Panc1 (cell line): ENCODE measurements around the gene PFDN4. TPM values are rescaled to one million over a fixed set of nuclear protein-coding genes. Genes with fewer than 3 reads are reported as not detected.

ENCODE experiments used
- ATAC-seq: fragments of 200-7000 bp; cut with Tn5 transposase; 2 replicates; pipeline ENCODE4 v1.9.1; 2020; ENCODE audit warnings: mild to moderate bottlenecking, moderate library complexity
- BruUV-seq: library from RNA; stranded (reverse); fragments of 400-500 nt; replicated peaks from 2 replicates; lab custom pipeline; 2021; lab: Mats Ljungman, UMichigan
- CTCF ChIA-PET: fragments of 300-600 bp; sonication (Branson Sonifier 250); formaldehyde crosslinking; loops from one replicate; lab custom pipeline; 2022; ENCODE audit warnings: antibody characterized with exemption; lab: Charles Lee
- POLR2A ChIA-PET: fragments of 300-600 bp; sonication (Branson Sonifier 250); formaldehyde crosslinking; loops from one replicate; lab custom pipeline; 2022; ENCODE audit warnings: antibody characterized with exemption; lab: Charles Lee
- DNase-seq: peaks from one replicate; pipeline ENCODE4 v3.0.0-alpha.2; 2010; ENCODE audit warnings: low read depth, low spot score
- H3K27ac ChIP-seq: 2 replicates; pipeline ENCODE4 v1.5.1; 2011; ENCODE audit warnings: mild to moderate bottlenecking, low read length, inconsistent platforms
- H3K27me3 ChIP-seq: fragments of 200-500 bp; sonication (Bioruptor generic); 2 replicates; pipeline ENCODE4 v1.6.0; 2014; ENCODE audit warnings: low read length, inconsistent platforms; ENCODE audit not compliant: control insufficient read depth, insufficient read depth
- H3K36me3 ChIP-seq: fragments of 200-500 bp; sonication (Bioruptor generic); 2 replicates; pipeline ENCODE4 v1.5.1; 2014; ENCODE audit warnings: inconsistent platforms, mild to moderate bottlenecking, low read length, moderate library complexity; ENCODE audit not compliant: control insufficient read depth, insufficient read depth
- H3K4me1 ChIP-seq: 2 replicates; pipeline ENCODE4 v1.5.1; 2011; ENCODE audit warnings: inconsistent platforms, mild to moderate bottlenecking, low read length, moderate library complexity; ENCODE audit not compliant: control insufficient read depth, insufficient read depth
- H3K4me3 ChIP-seq, 2 experiments: 2 replicates each; pipeline ENCODE4 v1.5.1; 2011 to 2012; ENCODE audit warnings: low read depth in 2 of 2, low read length in 2 of 2, mild to moderate bottlenecking in 2 of 2, inconsistent platforms in 1 of 2, moderate library complexity in 1 of 2
- H3K9me3 ChIP-seq: fragments of 200-500 bp; sonication (Bioruptor generic); 2 replicates; pipeline ENCODE4 v1.5.1; 2014; ENCODE audit warnings: low read depth, mild to moderate bottlenecking, inconsistent platforms, low read length, moderate library complexity; ENCODE audit not compliant: control insufficient read depth, insufficient read depth
- POLR2AphosphoS5 ChIP-seq: IDR thresholded peaks from 2 replicates; pipeline ENCODE4 v1.6.1; 2012; ENCODE audit warnings: mild to moderate bottlenecking, low read depth, low read length, moderate library complexity
- SIN3A ChIP-seq: IDR thresholded peaks from 2 replicates; pipeline ENCODE4 v1.6.1; 2012; ENCODE audit warnings: low read depth, mild to moderate bottlenecking, low read length, moderate library complexity, borderline replicate concordance; ENCODE audit not compliant: insufficient read depth
- TCF7L2 ChIP-seq: IDR thresholded peaks from 2 replicates; pipeline ENCODE4 v1.6.1; 2011; ENCODE audit warnings: mild to moderate bottlenecking, low read depth, low read length, inconsistent platforms
- in situ Hi-C: cut with HindIII; loops from 2 replicates; pipeline ENCODE4 v1.10.0; 2016; ENCODE audit warnings: low sequenced_read_pairs, low pct_unique_long_range_greater_than_20kb
- intact Hi-C: fragments of 100-400 bp; cut with micrococcal nuclease; formaldehyde crosslinking; loops from one replicate; pipeline ENCODE4 v1.10.0; 2022; ENCODE audit not compliant: unreplicated experiment
- total RNA-seq: library from RNA; stranded (reverse); gene quantifications from one replicate; pipeline ENCODE4 v1.2.1, GENCODE V29; 2021; ENCODE audit not compliant: unreplicated experiment
- TF ChIP-seq, protein P1 (sequence below): fragments of 450-650 bp; IDR thresholded peaks from 2 replicates; pipeline ENCODE4 v1.5.1; 2017; ENCODE audit warnings: mild to moderate bottlenecking
- TF ChIP-seq, protein P2 (sequence below), 2 experiments: IDR thresholded peaks; 2 replicates each; pipeline ENCODE4 v1.6.1; 2011 to 2012; ENCODE audit warnings: low read depth in 2 of 2, control low read depth in 1 of 2, low read length in 1 of 2, mild to moderate bottlenecking in 1 of 2, moderate library complexity in 1 of 2; ENCODE audit not compliant: insufficient read depth in 1 of 2

The PFDN4 gene
- total RNA-seq, 1 experiment from 2014 or later: 48.2 TPM

GRCh38 chr20:54205450-54205849 lies 2.4 kb upstream of the PFDN4 start:
- ChIA-PET CTCF (no interaction called here), POLR2A (no interaction called here)
- no TSS peak for BruUV-seq
- H3K27me3 ChIP-seq: no peaks in the 10 kb centered on the region
- DNase-seq (no peak), ATAC-seq (no peak)
- intact Hi-C loops (no loop called here), in situ Hi-C loops (no loop called here)
- H3K4me1 ChIP-seq: peaks cover 10% of the 10 kb centered on the region
- H3K27ac ChIP-seq: no peak overlapping the region
- TF ChIP-seq TCF7L2: no peak
- H3K9me3 ChIP-seq: no peaks in the 10 kb centered on the region
- H3K4me3 ChIP-seq: no peak overlapping the region
- no peaks in the 10 kb centered on the region; the same call in 1 of the 2 replicates for H3K36me3 ChIP-seq

GRCh38 chr20:54207053-54207742 lies 689 bp upstream of the PFDN4 start:
- POLR2A ChIA-PET: interaction anchor here (0.5 to 0.6 kb wide), 2 partner anchors 348 to 439 kb away, joined by 5 to 8 read pairs; no protein-coding TSS in a partner anchor
- CTCF ChIA-PET: interaction anchor here (0.5 to 0.6 kb wide), 2 partner anchors 82 to 440 kb away, joined by 3 to 7 read pairs; no protein-coding TSS in a partner anchor
- Histone ChIP-seq H3K9me3 (no peaks in the 10 kb centered on the region), H3K36me3 (no peaks in the 10 kb centered on the region; the same call in 1 of the 2 replicates), H3K4me1 (peaks cover 10% of the 10 kb centered on the region), H3K27me3 (no peaks in the 10 kb centered on the region), H3K4me3 (peak overlapping the region; percentile 74 to 86), H3K27ac (peak overlapping the region; percentile 98)
- TF ChIP-seq SIN3A (no peak), TCF7L2 (no peak), POLR2AphosphoS5 (no peak)
- TF ChIP-seq, protein P1, sequence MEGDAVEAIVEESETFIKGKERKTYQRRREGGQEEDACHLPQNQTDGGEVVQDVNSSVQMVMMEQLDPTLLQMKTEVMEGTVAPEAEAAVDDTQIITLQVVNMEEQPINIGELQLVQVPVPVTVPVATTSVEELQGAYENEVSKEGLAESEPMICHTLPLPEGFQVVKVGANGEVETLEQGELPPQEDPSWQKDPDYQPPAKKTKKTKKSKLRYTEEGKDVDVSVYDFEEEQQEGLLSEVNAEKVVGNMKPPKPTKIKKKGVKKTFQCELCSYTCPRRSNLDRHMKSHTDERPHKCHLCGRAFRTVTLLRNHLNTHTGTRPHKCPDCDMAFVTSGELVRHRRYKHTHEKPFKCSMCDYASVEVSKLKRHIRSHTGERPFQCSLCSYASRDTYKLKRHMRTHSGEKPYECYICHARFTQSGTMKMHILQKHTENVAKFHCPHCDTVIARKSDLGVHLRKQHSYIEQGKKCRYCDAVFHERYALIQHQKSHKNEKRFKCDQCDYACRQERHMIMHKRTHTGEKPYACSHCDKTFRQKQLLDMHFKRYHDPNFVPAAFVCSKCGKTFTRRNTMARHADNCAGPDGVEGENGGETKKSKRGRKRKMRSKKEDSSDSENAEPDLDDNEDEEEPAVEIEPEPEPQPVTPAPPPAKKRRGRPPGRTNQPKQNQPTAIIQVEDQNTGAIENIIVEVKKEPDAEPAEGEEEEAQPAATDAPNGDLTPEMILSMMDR: no peak
- TF ChIP-seq, protein P2, sequence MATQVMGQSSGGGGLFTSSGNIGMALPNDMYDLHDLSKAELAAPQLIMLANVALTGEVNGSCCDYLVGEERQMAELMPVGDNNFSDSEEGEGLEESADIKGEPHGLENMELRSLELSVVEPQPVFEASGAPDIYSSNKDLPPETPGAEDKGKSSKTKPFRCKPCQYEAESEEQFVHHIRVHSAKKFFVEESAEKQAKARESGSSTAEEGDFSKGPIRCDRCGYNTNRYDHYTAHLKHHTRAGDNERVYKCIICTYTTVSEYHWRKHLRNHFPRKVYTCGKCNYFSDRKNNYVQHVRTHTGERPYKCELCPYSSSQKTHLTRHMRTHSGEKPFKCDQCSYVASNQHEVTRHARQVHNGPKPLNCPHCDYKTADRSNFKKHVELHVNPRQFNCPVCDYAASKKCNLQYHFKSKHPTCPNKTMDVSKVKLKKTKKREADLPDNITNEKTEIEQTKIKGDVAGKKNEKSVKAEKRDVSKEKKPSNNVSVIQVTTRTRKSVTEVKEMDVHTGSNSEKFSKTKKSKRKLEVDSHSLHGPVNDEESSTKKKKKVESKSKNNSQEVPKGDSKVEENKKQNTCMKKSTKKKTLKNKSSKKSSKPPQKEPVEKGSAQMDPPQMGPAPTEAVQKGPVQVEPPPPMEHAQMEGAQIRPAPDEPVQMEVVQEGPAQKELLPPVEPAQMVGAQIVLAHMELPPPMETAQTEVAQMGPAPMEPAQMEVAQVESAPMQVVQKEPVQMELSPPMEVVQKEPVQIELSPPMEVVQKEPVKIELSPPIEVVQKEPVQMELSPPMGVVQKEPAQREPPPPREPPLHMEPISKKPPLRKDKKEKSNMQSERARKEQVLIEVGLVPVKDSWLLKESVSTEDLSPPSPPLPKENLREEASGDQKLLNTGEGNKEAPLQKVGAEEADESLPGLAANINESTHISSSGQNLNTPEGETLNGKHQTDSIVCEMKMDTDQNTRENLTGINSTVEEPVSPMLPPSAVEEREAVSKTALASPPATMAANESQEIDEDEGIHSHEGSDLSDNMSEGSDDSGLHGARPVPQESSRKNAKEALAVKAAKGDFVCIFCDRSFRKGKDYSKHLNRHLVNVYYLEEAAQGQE (IDR thresholded peaks at IDR 0.05; ENCODE audit: insufficient read depth in 1 of 2, low read depth in 2 of 2, low read length in 1 of 2): no peak
- in situ Hi-C loops (no loop called here), intact Hi-C loops (no loop called here)
- no TSS peak for BruUV-seq
- DNase-seq (no peak), ATAC-seq (peak; percentile 11; the same call in 1 of the 2 replicates)
